Left lung (tissue), 10 donors: ENCODE results near the gene ANAPC5. TPM values are rescaled to one million over a fixed set of nuclear protein-coding genes. Genes with fewer than 3 reads are reported as not detected.
"Not testable (repeated sequence)": the region's sequence is repeated elsewhere in the genome, so short reads cannot be mapped to it uniquely, and the experiment has no call there.

Experiments
- ATAC-seq: fragments of 200-7000 bp; cut with Tn5 transposase; one replicate; pipeline ENCODE4 v1.9.1; 2020; ENCODE audit warnings: moderate library complexity
- DNase-seq, 4 donors: peaks; one replicate each; pipeline ENCODE4 v3.0.0-alpha.2; 2013 to 2020
- H3K27ac ChIP-seq, 2 donors: fragments of 200-600 bp; sonication (generic) in 1 of 2; one replicate each; pipeline versions ENCODE4 v1.5.0 to v1.8.0; 2020 to 2021
- H3K27me3 ChIP-seq, 2 donors: fragments of 200-600 bp; sonication (generic) in 1 of 2; one replicate each; pipeline versions ENCODE4 v1.5.0 to v1.8.0; 2020 to 2021
- H3K36me3 ChIP-seq, 2 donors: fragments of 200-600 bp; sonication (generic) in 1 of 2; one replicate each; pipeline versions ENCODE4 v1.5.0 to v1.8.0; 2020 to 2021
- H3K4me1 ChIP-seq, 2 donors: fragments of 200-600 bp; one replicate each; pipeline ENCODE4 v1.8.0; 2021
- H3K4me3 ChIP-seq, 2 donors: fragments of 200-600 bp; sonication (generic) in 1 of 2; one replicate each; pipeline versions ENCODE4 v1.5.0 to v1.8.0; 2020 to 2021; ENCODE audit warnings: mild to moderate bottlenecking in 1 of 2
- H3K9me3 ChIP-seq, 2 donors: fragments of 200-600 bp; sonication (generic) in 1 of 2; one replicate each; pipeline versions ENCODE4 v1.5.0 to v1.8.0; 2020 to 2021
- intact Hi-C, 2 donors: fragments of 100-400 bp; cut with DNase I; formaldehyde crosslinking; loops; one replicate each; pipeline versions ENCODE4 v1.11.2 to v1.14.2; 2022
- polyA plus RNA-seq, 6 donors: library from polyadenylated mRNA; unstranded; fragments of 120-200 nt; gene quantifications; one replicate each; pipeline ENCODE4 v1.2.1, GENCODE V29; 2013; ENCODE audit not compliant: insufficient read length in 6 of 6
- total RNA-seq, 2 donors: library from RNA; stranded (reverse); fragmentation: NEBNext Ultra II Directional; extraction: Animal tissue kit (Norgen Biotek cat#: 25700); gene quantifications; one replicate each; pipeline ENCODE4 v1.2.1, GENCODE V29; 2021
- TF ChIP-seq, protein P1 (sequence below), 2 donors: fragments of 200-600 bp; sonication (generic) in 1 of 2; IDR thresholded peaks; one replicate each; pipeline versions ENCODE4 v1.5.0 to v1.8.0; 2021; ENCODE audit warnings: antibody characterized with exemption in 2 of 2
- donor health status: DM: no; HTN: yes; CAD: no.
- donor health status: DM: no; HTN: no; CAD: no.

Gene ANAPC5
- total and polyA plus RNA-seq, 8 donors = 84.8 to 206 (median 165) TPM

- ATAC-seq (no peak), DNase-seq (no peak)
- Histone ChIP-seq H3K27ac (no peak overlapping the region), H3K4me3 (no peak overlapping the region), H3K4me1 (peaks cover 10 to 58% of the 10 kb centered on the region in 2 donors), H3K27me3 (no peaks in the 10 kb centered on the region), H3K36me3 (peaks cover 0 to 39% of the 10 kb centered on the region in 2 donors), H3K9me3 (no peaks in the 10 kb centered on the region)
- TF ChIP-seq, protein P1, sequence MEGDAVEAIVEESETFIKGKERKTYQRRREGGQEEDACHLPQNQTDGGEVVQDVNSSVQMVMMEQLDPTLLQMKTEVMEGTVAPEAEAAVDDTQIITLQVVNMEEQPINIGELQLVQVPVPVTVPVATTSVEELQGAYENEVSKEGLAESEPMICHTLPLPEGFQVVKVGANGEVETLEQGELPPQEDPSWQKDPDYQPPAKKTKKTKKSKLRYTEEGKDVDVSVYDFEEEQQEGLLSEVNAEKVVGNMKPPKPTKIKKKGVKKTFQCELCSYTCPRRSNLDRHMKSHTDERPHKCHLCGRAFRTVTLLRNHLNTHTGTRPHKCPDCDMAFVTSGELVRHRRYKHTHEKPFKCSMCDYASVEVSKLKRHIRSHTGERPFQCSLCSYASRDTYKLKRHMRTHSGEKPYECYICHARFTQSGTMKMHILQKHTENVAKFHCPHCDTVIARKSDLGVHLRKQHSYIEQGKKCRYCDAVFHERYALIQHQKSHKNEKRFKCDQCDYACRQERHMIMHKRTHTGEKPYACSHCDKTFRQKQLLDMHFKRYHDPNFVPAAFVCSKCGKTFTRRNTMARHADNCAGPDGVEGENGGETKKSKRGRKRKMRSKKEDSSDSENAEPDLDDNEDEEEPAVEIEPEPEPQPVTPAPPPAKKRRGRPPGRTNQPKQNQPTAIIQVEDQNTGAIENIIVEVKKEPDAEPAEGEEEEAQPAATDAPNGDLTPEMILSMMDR (IDR thresholded peaks at IDR 0.05) = no peak
- intact Hi-C loops = no loop called here
Observed at GRCh38 chr12:121283841-121284240, 68.4 kb downstream of the ANAPC5 start.

DNA sequence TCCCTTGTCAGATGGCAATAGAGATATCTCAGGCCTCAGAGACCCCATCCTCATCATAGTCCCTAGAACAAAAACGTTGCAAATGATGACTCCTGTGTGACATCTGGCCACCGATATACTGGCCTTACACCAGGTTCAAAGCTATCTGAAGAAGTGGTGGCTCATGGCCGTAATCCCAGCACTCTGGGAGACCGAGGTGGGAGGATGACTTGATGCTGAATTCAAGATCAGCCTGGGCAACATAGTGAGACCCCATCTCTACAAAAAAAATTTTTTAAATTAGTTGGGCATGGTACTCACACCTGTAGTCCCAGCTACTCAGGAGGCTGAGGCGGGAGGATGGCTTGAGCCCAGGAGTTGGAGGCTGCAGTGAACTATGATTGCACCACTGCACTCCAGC, 68.8 kb downstream of the ANAPC5 start:
- H3K36me3 ChIP-seq = peaks cover 0 to 40% of the 10 kb centered on the region in 2 donors
- peaks cover 10 to 58% of the 10 kb centered on the region in 2 donors for H3K4me1 ChIP-seq
- ATAC-seq (no peak), DNase-seq (no peak)
- H3K4me3 ChIP-seq = no peak overlapping the region
- no peak overlapping the region for H3K27ac ChIP-seq
- no peaks in the 10 kb centered on the region for H3K9me3 ChIP-seq
- no peaks in the 10 kb centered on the region for H3K27me3 ChIP-seq
- TF ChIP-seq, protein P1 (IDR thresholded peaks at IDR 0.05) = no peak
- intact Hi-C loops = no loop called here

DNA sequence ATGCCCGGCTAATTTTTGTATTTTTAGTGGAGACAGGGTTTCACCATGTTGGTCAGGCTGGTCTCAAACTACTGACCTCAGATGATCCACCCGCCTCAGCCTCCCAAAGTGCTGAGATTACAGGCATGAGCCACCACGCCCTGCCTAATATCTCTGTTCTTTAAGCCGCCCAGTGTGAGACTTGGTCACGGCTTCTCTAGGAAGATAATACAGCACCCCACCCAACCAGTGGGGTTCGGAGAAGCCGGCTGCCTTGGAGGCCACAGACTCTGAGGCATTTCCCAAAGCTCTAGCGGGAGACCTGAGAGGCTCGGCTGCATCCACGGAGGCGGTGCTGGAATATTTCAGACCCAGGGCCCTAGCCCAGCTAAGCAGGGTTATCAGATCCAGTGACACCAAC, 69.3 kb downstream of the ANAPC5 start:
- H3K27me3 ChIP-seq, H3K27ac ChIP-seq, intact Hi-C loops, H3K4me3 ChIP-seq, DNase-seq, ATAC-seq, H3K9me3 ChIP-seq: not testable (repeated sequence)
- Histone ChIP-seq H3K36me3 (peaks cover 0 to 40% of the 10 kb centered on the region in 2 donors), H3K4me1 (peaks cover 10 to 58% of the 10 kb centered on the region in 2 donors)

DNA sequence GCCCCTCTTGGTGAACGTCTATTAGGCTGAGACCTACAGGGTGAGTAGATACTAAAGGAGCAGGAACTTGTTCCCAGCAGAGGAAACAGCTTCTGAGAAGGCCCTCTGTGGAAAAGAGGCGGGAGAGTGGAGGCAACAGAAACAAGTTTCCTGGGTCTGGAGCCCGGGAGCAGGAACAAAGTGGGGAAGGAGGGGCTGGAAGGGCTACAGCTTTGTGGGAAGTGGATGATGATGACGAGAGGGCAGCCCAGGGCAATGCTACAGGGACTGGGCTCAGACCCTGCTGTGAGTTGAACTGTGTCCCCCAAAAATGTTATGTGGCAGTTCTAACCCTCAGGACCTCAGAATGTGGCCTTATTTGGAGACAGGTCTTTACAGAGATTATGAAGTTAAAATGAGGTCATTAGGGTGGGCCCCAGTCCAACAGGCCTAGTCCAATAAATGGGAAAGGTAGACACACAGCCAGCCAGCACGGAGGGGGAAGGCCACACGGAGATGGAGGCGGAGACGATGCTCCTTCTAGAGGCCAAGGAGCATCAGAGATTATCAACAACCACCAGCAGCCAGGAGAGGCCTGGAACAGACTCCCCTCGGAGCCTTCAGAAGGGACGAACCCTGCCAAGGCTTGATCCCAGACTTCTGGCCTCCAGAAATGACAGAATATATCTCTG, 70.0 kb downstream of the ANAPC5 start:
- TF ChIP-seq, protein P1 (IDR thresholded peaks at IDR 0.05) = no peak
- H3K27me3 ChIP-seq = no peaks in the 10 kb centered on the region
- no peak overlapping the region for H3K4me3 ChIP-seq
- DNase-seq (no peak), ATAC-seq (no peak)
- H3K4me1 ChIP-seq = peaks cover 10 to 58% of the 10 kb centered on the region in 2 donors
- H3K9me3 ChIP-seq = no peaks in the 10 kb centered on the region
- intact Hi-C loops = no loop called here
- no peak overlapping the region for H3K27ac ChIP-seq
- peaks cover 0 to 40% of the 10 kb centered on the region in 2 donors for H3K36me3 ChIP-seq

- Histone ChIP-seq H3K36me3 (peaks cover 0 to 40% of the 10 kb centered on the region in 2 donors), H3K4me1 (peaks cover 10 to 58% of the 10 kb centered on the region in 2 donors)
- H3K27me3 ChIP-seq, H3K27ac ChIP-seq, H3K9me3 ChIP-seq, H3K4me3 ChIP-seq, ATAC-seq, intact Hi-C loops, DNase-seq: not testable (repeated sequence)
Observed at GRCh38 chr12:121281116-121281515, 71.1 kb downstream of the ANAPC5 start.

DNA sequence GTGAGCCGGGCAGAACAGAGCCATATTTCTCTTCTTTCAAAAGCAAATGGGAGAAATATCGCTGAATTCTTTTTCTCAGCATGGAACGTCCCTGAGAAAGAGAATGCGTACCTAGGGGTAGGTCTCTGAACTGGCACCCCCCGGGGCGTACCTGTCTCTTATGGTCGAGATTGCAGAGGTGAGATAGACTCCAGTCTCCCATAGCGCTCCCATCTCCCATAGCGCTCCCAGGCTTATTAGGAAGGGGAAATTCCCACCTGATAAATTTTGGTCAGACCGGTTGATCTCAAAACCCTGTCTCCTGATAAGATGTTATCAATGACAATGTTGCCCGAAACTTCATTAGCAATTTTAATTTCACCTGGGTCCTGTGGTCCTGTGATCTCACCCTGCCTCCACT, 71.7 kb downstream of the ANAPC5 start:
- H3K4me3 ChIP-seq, H3K27me3 ChIP-seq, intact Hi-C loops, H3K9me3 ChIP-seq, H3K27ac ChIP-seq, ATAC-seq, DNase-seq: not testable (repeated sequence)
- peaks cover 0 to 43% of the 10 kb centered on the region in 2 donors for H3K36me3 ChIP-seq
- peaks cover 10 to 58% of the 10 kb centered on the region in 2 donors for H3K4me1 ChIP-seq

GRCh38 chr12:121279507-121279915, 72.7 kb downstream of the ANAPC5 start:
- Histone ChIP-seq H3K4me3 (no peak overlapping the region), H3K27ac (peak overlapping the region; percentile 53 to 91), H3K4me1 (peaks cover 10 to 52% of the 10 kb centered on the region in 2 donors), H3K9me3 (no peaks in the 10 kb centered on the region), H3K27me3 (no peaks in the 10 kb centered on the region), H3K36me3 (peaks cover 0 to 44% of the 10 kb centered on the region in 2 donors)
- TF ChIP-seq, protein P1 (IDR thresholded peaks at IDR 0.05) = no peak
- peak; percentile 9 for ATAC-seq
- intact Hi-C loops = no loop called here
- peak in 1 of 4 donors; percentile 61 for DNase-seq
